Measurements from ENCODE around the gene ZBTB3. TPM values are rescaled to one million over a fixed set of nuclear protein-coding genes. Genes with fewer than 3 reads are reported as not detected.

ZBTB3 gene
- total and polyA plus RNA-seq, 9 of the 15 experiments (the other 6 are each of a cell fraction or from before 2014, with no cell fraction given) = 1.9 to 10.0 (median 4.9) TPM

GRCh38 chr11:62791501-62792201 lies 37.7 kb upstream of the ZBTB3 start, which contains the start of gene TMEM223 (continued):
- peak; percentile 76 for TF ChIP-seq CCNT2 (IDR thresholded peaks at IDR 0.05; ENCODE audit: borderline replicate concordance, extremely low read depth, insufficient read length, low read depth, low read length)
- TF ChIP-seq E2F4 (CRISPR knock-in tag; IDR thresholded peaks at IDR 0.05; ENCODE audit: low read depth) = no peak
- no peak for TF ChIP-seq NCOA2 (IDR thresholded peaks at IDR 0.05; ENCODE audit: partially characterized antibody in 2 of 2)
- no peak for TF ChIP-seq ATF2 (CRISPR knock-in tag; IDR thresholded peaks at IDR 0.05)
- TF ChIP-seq TEAD4 (IDR thresholded peaks at IDR 0.05; ENCODE audit: low read length) = 0 out of 2 replicates have a peak, but pooled peaks have one; percentile 3
- TF ChIP-seq TEAD4 (CRISPR knock-in tag; IDR thresholded peaks at IDR 0.05; ENCODE audit: borderline replicate concordance) = no peak
- peak; percentile 95 for TF ChIP-seq POLR2G (IDR thresholded peaks at IDR 0.05; ENCODE audit: low read depth, low read length)
- no peak for TF ChIP-seq ZNF316 (IDR thresholded peaks at IDR 0.05)
- peak; percentile 54 for TF ChIP-seq MYNN (IDR thresholded peaks at IDR 0.05)
- no peak for TF ChIP-seq MYNN (CRISPR knock-in tag; IDR thresholded peaks at IDR 0.05)
- no peak for TF ChIP-seq KAT8 (IDR thresholded peaks at IDR 0.05; ENCODE audit: low read depth)
- TF ChIP-seq DIDO1 (tag; IDR thresholded peaks at IDR 0.05; ENCODE audit: low read depth) = no peak
- no peak for TF ChIP-seq ZBTB1 (CRISPR knock-in tag; IDR thresholded peaks at IDR 0.05; ENCODE audit: borderline replicate concordance, low read depth)
- no peak for TF ChIP-seq TAL1 (IDR thresholded peaks at IDR 0.05)
- TF ChIP-seq, protein P1, sequence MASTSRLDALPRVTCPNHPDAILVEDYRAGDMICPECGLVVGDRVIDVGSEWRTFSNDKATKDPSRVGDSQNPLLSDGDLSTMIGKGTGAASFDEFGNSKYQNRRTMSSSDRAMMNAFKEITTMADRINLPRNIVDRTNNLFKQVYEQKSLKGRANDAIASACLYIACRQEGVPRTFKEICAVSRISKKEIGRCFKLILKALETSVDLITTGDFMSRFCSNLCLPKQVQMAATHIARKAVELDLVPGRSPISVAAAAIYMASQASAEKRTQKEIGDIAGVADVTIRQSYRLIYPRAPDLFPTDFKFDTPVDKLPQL (IDR thresholded peaks at IDR 0.05; ENCODE audit: extremely low read depth, insufficient read length) = no peak
- TF ChIP-seq, protein P2, sequence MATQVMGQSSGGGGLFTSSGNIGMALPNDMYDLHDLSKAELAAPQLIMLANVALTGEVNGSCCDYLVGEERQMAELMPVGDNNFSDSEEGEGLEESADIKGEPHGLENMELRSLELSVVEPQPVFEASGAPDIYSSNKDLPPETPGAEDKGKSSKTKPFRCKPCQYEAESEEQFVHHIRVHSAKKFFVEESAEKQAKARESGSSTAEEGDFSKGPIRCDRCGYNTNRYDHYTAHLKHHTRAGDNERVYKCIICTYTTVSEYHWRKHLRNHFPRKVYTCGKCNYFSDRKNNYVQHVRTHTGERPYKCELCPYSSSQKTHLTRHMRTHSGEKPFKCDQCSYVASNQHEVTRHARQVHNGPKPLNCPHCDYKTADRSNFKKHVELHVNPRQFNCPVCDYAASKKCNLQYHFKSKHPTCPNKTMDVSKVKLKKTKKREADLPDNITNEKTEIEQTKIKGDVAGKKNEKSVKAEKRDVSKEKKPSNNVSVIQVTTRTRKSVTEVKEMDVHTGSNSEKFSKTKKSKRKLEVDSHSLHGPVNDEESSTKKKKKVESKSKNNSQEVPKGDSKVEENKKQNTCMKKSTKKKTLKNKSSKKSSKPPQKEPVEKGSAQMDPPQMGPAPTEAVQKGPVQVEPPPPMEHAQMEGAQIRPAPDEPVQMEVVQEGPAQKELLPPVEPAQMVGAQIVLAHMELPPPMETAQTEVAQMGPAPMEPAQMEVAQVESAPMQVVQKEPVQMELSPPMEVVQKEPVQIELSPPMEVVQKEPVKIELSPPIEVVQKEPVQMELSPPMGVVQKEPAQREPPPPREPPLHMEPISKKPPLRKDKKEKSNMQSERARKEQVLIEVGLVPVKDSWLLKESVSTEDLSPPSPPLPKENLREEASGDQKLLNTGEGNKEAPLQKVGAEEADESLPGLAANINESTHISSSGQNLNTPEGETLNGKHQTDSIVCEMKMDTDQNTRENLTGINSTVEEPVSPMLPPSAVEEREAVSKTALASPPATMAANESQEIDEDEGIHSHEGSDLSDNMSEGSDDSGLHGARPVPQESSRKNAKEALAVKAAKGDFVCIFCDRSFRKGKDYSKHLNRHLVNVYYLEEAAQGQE (IDR thresholded peaks at IDR 0.05; ENCODE audit: borderline replicate concordance) = no peak
- TF ChIP-seq, protein P2 (CRISPR knock-in tag; IDR thresholded peaks at IDR 0.05; ENCODE audit: low read depth) = no peak; the same call in 1 of the 2 replicates
- no peak for TF ChIP-seq ARHGAP35 (IDR thresholded peaks at IDR 0.05; ENCODE audit: partially characterized antibody)

Measured in K562 (cell line).